Uterus (tissue), 2 donors: Measurements from ENCODE around the gene NELL1.

ENCODE experiments used
- CTCF ChIP-seq, 4 experiments: fragments of 200-600 bp in 2 of 4; fragments of 450-650 bp in 2 of 4; sonication (generic) in 2 of 4; IDR thresholded peaks; one replicate each; pipeline ENCODE4 v1.5.1; 2016 to 2019; ENCODE audit warnings: antibody characterized with exemption in 4 of 4, mild to moderate bottlenecking in 2 of 4, moderate library complexity in 1 of 4
- POLR2A ChIP-seq, 2 donors: fragments of 450-650 bp; IDR thresholded peaks; one replicate each; pipeline ENCODE4 v1.6.1; 2016; ENCODE audit warnings: antibody characterized with exemption in 2 of 2, mild to moderate bottlenecking in 1 of 2, moderate library complexity in 1 of 2

- TF ChIP-seq POLR2A (IDR thresholded peaks at IDR 0.05) (no peak), CTCF (IDR thresholded peaks at IDR 0.05) (no peak)
Observed at GRCh38 chr11:21465203-21465602, 795.8 kb downstream of the NELL1 start.
